ENCODE results near the gene GOLGA7B. TPM values are rescaled to one million over a fixed set of nuclear protein-coding genes. Genes with fewer than 3 reads are reported as not detected.

Gene GOLGA7B
- total RNA-seq, 1 donor from 2014 or later: 0.11 TPM

DNA sequence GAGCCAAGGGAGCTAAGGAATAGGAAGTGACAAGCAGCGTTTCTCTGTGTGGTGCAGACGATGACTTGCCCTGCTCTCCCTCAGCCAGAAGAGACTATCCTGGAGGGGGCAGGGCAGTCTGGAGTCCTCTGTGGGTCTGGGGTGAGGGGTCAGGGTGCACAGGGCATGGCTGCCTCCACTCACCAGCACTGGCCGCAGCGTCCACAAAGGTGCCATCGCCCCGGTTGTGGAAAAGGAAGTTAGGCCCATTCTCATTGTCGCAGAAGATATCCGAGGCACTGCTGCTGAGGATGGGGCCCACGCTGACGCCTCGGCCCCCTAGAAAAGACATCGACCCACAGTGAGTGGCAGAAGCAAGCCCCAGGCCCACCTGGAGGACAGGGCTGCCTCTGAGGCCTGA lies 58.2 kb downstream of the GOLGA7B start:
- DNase-seq: peak; percentile 38
- intact Hi-C loops (cut with DNase I): no loop called here
- ATAC-seq (ENCODE audit: poor library complexity): no peak

DNA sequence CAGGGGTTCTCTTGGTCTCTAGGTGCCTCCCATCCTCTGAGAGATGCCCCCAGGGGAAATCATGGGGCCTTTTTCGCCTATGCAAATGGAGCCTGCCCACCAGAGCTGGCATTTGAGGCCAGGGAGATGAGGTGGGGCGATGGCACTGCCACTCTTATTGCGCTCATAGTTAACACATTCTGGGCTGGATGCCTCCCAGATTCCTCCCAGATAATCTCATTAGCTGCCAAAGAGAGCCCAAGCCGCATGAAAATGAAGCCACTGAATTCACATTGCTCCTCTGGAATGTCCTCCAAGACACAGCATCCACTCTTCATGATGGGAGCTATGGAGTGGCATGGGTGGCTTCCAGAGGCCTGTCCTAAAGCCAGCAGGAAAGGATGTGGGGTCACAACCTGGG lies 61.0 kb downstream of the GOLGA7B start:
- intact Hi-C loops (cut with DNase I): no loop called here
- DNase-seq: no peak
- ATAC-seq (ENCODE audit: poor library complexity): no peak

DNA sequence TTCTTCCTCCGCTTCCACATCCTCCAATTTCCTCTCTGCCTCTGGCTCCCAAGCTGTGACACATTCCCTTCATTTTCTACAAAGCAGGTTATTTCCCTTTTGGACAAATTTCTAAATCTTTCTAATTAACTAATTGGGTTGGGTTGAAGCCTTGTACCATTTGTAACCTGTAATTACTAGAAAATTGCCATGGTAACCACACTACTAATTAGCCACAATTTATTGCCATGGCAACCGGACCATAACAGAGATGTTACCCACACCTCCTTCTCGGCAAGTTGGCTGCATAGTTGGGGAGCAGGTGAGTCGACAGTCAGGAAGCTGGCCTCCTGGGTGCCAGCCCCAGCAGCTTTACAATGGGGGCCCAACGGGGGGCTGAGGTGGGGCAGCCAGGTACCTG lies 61.6 kb downstream of the GOLGA7B start:
- ATAC-seq (ENCODE audit: poor library complexity): no peak
- intact Hi-C loops (cut with DNase I): no loop called here
- no peak for DNase-seq

DNA sequence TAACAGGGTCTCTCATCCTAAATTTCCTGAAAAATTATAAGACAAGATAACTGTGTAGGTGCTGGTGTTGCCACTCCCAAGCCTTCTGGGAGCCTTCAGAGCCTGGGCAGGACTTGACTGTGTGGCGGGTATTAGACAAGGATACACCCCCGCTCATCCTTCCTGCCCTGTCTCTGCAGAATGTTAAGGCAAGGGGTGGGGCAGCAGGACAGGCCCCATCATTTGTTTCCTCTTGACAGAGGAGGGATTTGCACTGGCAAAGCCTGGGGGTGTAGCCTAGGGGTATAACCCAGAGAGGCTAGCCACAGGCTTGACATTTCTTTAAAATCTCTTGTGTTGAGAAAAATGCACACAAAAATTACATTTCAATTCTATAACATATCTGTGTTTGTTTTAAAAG lies 63.5 kb downstream of the GOLGA7B start:
- intact Hi-C loops (cut with DNase I): no loop called here
- DNase-seq: peak; percentile 13

DNA sequence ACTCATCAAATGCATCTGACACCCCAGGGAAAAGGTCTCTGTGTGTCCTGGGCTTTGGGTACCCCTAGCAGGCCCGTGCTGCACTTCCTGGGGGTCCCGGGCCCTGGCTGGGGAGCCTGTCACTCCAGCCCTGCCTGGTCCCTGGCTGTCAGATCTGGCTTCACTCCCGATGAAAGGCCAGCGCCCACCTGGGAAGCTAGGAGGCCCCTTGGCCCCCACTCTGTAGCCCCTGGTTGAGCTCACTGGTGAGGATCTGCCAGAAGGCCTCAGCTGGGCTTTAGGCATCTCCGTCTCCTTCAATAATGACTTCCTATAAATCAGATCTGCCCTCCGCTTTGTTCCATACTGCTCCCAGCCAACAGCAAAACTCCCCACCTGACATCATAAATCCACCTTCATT lies 64.0 kb downstream of the GOLGA7B start:
- ATAC-seq (ENCODE audit: poor library complexity) (no peak), DNase-seq (peak; percentile 16)
- intact Hi-C loops (cut with DNase I): loop anchor here (2.0 kb wide), 1 partner anchor 131 kb away; no protein-coding TSS in a partner anchor

More for the DNA sequence above, 63.5 kb downstream of the GOLGA7B start:
- ATAC-seq (ENCODE audit: poor library complexity): no peak

DNA sequence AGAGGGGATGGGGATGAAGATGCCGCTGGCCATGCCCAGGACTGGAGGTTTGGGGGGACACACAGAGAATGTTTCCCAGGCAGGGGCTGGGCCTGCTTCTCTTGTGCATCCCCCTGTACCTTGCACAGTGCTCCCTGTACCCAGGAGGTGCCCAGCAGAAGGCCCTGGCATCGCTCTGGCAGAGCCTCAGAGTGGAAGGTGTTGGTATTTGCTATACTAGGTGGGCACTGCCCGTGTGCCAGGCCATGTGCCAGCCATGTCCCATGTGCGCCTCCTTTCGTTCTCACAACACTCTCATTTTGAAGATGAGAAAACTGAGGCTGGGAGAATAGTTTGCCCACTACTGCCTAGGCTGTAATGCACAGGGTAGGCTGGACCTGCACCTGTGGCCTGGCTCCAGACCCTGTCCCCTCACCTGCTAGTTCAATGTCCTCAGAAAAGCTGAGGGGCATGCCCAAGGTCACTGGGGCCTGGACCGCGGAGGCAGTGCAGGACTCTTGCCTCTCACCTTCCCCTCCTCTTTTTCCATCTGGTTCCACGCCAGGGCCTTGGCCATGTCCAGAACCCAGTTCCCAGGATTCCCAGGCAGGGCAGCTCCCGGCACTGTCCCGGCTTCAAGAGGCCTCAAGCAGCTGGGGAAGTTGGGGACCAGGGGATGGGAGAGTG lies 64.7 kb downstream of the GOLGA7B start:
- DNase-seq: peak; percentile 39
- peak; percentile 3 for ATAC-seq (ENCODE audit: poor library complexity)
- intact Hi-C loops (cut with DNase I): loop anchor here (2.0 kb wide), 1 partner anchor 130 kb away; no protein-coding TSS in a partner anchor

DNA sequence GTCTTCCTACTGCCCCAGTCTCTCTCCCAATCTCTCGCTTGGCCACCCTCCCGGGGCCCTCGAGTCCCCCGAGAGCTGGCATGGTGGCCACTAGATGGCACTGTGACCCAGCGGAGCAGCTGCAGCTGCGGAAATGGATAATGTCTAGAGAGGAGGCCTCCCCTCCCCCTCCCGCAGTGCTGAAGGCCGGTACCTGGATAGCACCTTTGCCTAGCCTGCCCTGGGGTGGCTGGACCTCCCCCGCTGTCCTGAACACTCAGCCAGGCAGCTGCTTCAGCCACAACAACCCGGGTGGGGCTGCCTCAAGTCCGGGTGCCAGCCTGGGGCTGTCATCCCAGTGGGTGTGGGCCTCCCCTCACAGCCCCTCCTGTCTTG lies 65.2 kb downstream of the GOLGA7B start:
- intact Hi-C loops (cut with DNase I): loop anchor here (2.0 kb wide), 1 partner anchor 130 kb away; no protein-coding TSS in a partner anchor
- ATAC-seq (ENCODE audit: poor library complexity) (peak; percentile 92), DNase-seq (peak; percentile 85)

DNA sequence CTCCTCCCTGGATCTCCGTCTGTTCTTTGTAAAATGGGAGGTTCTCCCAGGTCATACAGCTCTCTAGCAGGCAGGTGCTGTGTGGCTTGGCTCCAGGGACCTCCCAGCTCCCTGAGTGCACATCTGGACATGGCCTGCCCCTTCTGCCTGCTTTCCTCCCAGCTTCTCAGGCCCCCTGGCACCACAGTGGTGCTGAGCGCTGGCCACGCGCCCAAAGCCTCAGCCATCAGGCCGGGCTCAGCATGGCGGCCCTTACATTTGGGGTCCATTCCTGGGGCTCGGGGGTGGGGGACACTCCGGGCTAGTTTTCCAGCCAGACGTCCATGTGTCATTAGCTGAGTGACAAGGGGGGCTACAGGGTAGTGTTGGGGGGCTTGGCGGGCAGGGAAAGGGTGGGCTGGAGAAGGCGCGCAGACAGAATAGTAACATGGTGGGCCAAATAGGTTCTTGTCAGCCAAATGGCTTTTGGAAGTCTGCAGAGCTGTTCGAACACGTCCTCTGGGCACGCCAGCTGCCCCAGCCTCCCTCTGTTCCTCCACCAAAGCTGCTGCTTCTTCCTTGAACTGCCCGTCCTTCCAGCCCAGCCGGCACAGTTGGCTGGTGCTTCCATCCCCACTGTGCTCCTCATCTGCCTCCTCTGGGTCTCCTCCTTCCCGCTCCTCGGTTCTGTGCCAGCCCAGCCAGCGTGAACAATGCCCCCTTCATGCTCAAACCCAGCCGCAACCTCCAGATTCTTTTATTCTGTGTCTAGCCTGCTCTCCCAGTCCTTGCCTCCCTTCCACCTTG lies 65.9 kb downstream of the GOLGA7B start:
- ATAC-seq (ENCODE audit: poor library complexity) (no peak), DNase-seq (peak; percentile 39)
- intact Hi-C loops (cut with DNase I): loop anchor here (2.0 kb wide), 1 partner anchor 129 kb away; no protein-coding TSS in a partner anchor

DNA sequence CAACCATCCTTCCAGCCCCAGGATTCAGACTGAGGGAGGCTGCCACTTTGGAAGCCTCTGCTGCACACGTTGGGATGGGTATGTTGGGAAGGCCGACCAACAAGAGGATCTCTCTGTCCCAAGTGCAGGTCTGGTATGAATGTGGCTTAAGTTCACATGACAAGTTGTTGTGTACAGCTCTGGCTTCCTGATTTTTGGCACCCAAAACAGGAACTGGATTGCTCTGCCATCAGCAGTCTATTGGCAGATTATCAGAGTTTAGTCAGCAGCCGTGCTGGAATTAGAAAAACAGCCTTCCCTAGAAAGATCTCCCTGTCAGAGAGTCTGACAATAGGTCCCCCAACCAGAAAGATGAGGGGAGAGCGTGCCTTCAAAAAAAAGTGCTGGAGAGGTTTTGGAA lies 66.9 kb downstream of the GOLGA7B start:
- DNase-seq: peak; percentile 35
- intact Hi-C loops (cut with DNase I): no loop called here

DNA sequence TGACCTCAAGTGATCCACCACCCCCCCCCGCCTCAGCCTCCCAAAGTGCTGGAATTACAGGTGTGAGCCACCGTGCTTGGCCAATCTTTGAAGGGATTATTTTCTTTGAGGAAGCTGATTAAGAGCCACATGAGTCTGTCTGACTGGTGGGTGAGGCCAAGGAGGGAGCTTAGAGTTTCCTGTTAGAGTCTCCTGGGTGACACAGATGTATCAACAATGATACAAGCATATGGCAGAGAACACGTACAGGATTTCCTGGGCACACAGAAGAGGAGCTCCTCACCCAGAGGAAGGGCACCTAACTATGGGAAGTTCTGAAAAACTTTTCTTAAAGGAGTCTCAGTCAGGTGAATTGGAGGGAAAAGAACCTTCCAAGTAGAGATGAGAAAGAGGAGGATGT lies 69.4 kb downstream of the GOLGA7B start:
- intact Hi-C loops (cut with DNase I): no loop called here
- DNase-seq (no peak), ATAC-seq (ENCODE audit: poor library complexity) (no peak)

More for the DNA sequence above, 66.9 kb downstream of the GOLGA7B start:
- peak; percentile 83 for ATAC-seq (ENCODE audit: poor library complexity)

DNA sequence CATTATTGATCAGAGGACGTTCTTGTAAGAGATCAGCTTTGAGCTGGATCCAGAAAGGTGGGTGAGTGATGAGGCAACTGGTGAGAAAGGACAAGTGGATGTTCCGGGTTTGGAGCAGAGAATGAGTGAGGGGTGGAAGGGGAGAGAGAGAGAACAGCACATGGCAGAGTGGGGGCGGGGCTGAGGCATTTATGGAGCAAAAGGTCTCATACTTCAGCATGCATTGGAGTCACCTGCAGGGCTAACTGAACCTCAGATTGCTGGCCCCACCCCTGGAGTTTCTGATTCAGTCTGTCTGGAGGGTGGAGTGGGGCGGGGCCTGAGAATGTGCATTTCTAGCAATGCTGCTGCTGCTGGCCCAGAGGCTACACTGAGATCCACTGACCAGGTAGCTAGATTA lies 71.2 kb downstream of the GOLGA7B start:
- ATAC-seq (ENCODE audit: poor library complexity) (no peak), DNase-seq (no peak)
- intact Hi-C loops (cut with DNase I): loop anchor here (5.0 kb wide), 1 partner anchor 106 kb away; no protein-coding TSS in a partner anchor

Other genes starting within 250 kb of the GOLGA7B start
- 8.1 TPM for gene MORN4, start 216.3 kb upstream of the GOLGA7B start, total RNA-seq
- 9.9 TPM for gene PI4K2A, start 209.2 kb upstream of the GOLGA7B start, total RNA-seq
- gene AVPI1, start 162.6 kb upstream of the GOLGA7B start, total RNA-seq: 7.9 TPM
- gene MARVELD1, start 136.1 kb upstream of the GOLGA7B start, total RNA-seq: 6.4 TPM
- gene ZFYVE27, start 112.7 kb upstream of the GOLGA7B start, total RNA-seq: 10.6 TPM
- 2.1 TPM for gene SFRP5, start 77.8 kb upstream of the GOLGA7B start, total RNA-seq
- 1.0 TPM for gene CRTAC1, start 180.8 kb downstream of the GOLGA7B start, total RNA-seq

Measured in Right ventricle myocardium superior (tissue), 1 donor.